Left ventricle myocardium inferior (tissue), 1 donor: ENCODE results near the gene KRTAP5-11. TPM values are rescaled to one million over a fixed set of nuclear protein-coding genes. Genes with fewer than 3 reads are reported as not detected.
"Not testable (repeated sequence)": the region's sequence is repeated elsewhere in the genome, so short reads cannot be mapped to it uniquely, and the experiment has no call there.

Experiments
- DNase-seq: peaks from one replicate; pipeline ENCODE4 v3.0.0-alpha.2; 2020
- H3K27ac ChIP-seq: fragments of 200-600 bp; replicated peaks from 2 replicates; pipeline ENCODE4 v1.8.0; 2021
- H3K27me3 ChIP-seq: fragments of 200-600 bp; 2 replicates; pipeline ENCODE4 v1.8.0; 2021; ENCODE audit warnings: low read depth
- H3K36me3 ChIP-seq: fragments of 200-600 bp; 2 replicates; pipeline ENCODE4 v1.8.0; 2021
- H3K4me1 ChIP-seq: fragments of 200-600 bp; 2 replicates; pipeline ENCODE4 v1.8.0; 2021
- H3K4me3 ChIP-seq: fragments of 200-600 bp; 2 replicates; pipeline ENCODE4 v1.8.0; 2021; ENCODE audit warnings: mild to moderate bottlenecking, moderate library complexity
- H3K9me3 ChIP-seq: fragments of 200-600 bp; replicated peaks from 2 replicates; pipeline ENCODE4 v1.8.0; 2021
- CTCF ChIP-seq: fragments of 200-600 bp; IDR thresholded peaks from 2 replicates; pipeline ENCODE4 v1.8.0; 2021; ENCODE audit warnings: antibody characterized with exemption, mild to moderate bottlenecking, borderline replicate concordance
- intact Hi-C: fragments of 100-400 bp; cut with micrococcal nuclease; formaldehyde crosslinking; loops from one replicate; pipeline ENCODE4 v1.11.0; 2022
- long read RNA-seq: library from polyadenylated mRNA; unstranded; transcript quantifications from one replicate; pipeline ENCODE4 v2.0.0, GENCODE V29; 2021
- total RNA-seq: library from RNA; stranded (reverse); fragmentation: NEBNext Ultra II Directional; extraction: Animal tissue kit (Norgen Biotek cat#: 25700); gene quantifications from one replicate; pipeline ENCODE4 v1.2.1, GENCODE V29; 2021
- donor health status: DM: no; HTN: yes; CAD: no; lungs with severe emphysema.

Gene KRTAP5-11, protein sequence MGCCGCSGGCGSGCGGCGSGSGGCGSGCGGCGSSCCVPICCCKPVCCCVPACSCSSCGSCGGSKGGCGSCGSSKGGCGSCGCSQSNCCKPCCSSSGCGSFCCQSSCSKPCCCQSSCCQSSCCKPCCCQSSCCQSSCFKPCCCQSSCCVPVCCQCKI
- total RNA-seq = not detected
- long read RNA-seq = 0 reads

DNA sequence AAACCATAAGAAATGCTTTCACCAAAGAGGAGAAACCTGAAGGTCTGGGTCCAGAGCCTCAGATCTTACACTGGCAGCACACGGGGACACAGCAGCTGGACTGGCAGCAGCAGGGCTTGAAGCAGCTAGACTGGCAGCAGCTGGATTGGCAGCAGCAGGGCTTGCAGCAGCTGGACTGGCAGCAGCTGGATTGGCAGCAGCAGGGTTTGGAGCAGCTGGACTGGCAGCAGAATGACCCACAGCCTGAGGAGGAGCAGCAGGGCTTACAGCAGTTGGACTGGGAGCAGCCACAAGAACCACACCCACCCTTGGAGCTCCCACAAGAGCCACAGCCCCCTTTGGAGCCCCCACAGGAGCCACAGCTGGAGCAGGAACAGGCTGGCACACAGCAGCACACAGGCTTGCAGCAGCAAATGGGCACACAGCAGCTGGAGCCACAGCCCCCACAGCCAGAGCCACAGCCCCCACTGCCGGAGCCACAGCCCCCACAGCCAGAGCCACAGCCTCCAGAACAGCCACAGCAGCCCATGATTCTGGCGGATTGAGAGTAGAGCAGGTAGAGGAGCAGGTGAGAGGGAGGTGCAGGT is at the start of gene KRTAP5-11:
Gene KRTAP5-11, minus strand, starts transcription at position 567 of the 587 bp plus-strand sequence. Its CDS starts 38 bp downstream, at position 529.
- no peaks in the 10 kb centered on the region for H3K36me3 ChIP-seq
- H3K27ac ChIP-seq = no peak within 1 kb of the TSS
- peaks cover 7% of the 10 kb centered on the region for H3K4me1 ChIP-seq
- DNase-seq = no peak
- TF ChIP-seq CTCF = no peak
- H3K4me3 ChIP-seq = no peak within 1 kb of the TSS
- intact Hi-C loops = no loop called here
- peaks cover 49% of the 10 kb centered on the region for H3K27me3 ChIP-seq
- H3K9me3 ChIP-seq = no peaks in the 10 kb centered on the region

- intact Hi-C loops, H3K27ac ChIP-seq, H3K9me3 ChIP-seq, H3K4me3 ChIP-seq, H3K36me3 ChIP-seq, H3K4me1 ChIP-seq, DNase-seq: not testable (repeated sequence)
- H3K27me3 ChIP-seq = peaks cover 36% of the 10 kb centered on the region
Measured at GRCh38 chr11:71631551-71631950, 48.9 kb upstream of the KRTAP5-11 start.

- H3K9me3 ChIP-seq, H3K27ac ChIP-seq, H3K4me1 ChIP-seq, DNase-seq, H3K4me3 ChIP-seq, H3K36me3 ChIP-seq, intact Hi-C loops: not testable (repeated sequence)
- peaks cover 30% of the 10 kb centered on the region for H3K27me3 ChIP-seq
Measured at GRCh38 chr11:71630071-71630470, 47.4 kb upstream of the KRTAP5-11 start.

DNA sequence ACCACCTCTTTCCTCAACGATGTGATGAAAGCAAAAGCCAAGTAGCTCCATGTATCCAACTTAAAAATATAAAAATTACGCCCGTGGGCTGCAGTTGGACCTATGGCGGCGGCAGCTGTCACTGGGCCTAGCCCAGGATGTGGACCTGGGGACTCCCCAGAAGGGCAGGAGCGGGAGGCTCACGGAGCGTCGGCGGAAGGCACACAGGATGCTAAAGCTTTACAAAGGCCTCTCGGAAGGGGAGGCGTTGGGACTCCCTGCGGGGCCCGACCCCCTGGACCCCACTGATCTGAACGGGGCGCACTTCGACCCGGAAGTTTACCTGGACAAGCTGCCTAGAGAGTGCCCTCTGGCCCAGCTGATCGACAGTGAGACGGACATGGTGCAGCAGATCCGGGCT is 46.3 kb upstream of the KRTAP5-11 start:
- H3K27ac ChIP-seq, DNase-seq, H3K4me3 ChIP-seq, H3K4me1 ChIP-seq, H3K9me3 ChIP-seq, H3K36me3 ChIP-seq, intact Hi-C loops: not testable (repeated sequence)
- H3K27me3 ChIP-seq = peaks cover 23% of the 10 kb centered on the region

DNA sequence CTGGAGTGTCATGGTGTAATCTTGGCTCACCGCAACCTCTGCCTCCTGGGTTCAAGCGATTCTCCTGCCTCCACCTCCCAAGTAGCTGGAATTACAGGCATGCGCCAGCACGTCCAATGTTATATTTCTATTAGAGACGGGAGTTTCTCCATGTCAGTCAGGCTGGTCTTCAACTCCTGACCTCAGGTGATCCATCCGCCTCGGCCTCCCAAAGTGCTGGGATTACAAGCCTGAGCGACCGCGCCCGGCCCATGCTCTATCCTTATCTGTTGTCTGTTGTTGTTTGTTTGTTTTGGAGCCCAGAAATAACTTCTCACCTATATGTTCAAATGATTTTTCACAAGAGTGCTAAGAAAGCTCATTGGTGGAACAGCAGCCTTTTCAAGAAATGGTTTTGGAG is 40.6 kb upstream of the KRTAP5-11 start:
- not testable (repeated sequence) for H3K27ac ChIP-seq, DNase-seq

GRCh38 chr11:71622561-71622960 is 39.9 kb upstream of the KRTAP5-11 start:
- H3K36me3 ChIP-seq, intact Hi-C loops, DNase-seq, H3K27ac ChIP-seq, H3K4me3 ChIP-seq, H3K9me3 ChIP-seq, H3K4me1 ChIP-seq: not testable (repeated sequence)
- peaks cover 40% of the 10 kb centered on the region for H3K27me3 ChIP-seq

More for the DNA sequence above, 40.6 kb upstream of the KRTAP5-11 start:
- H3K27me3 ChIP-seq = peaks cover 39% of the 10 kb centered on the region
- H3K9me3 ChIP-seq, H3K4me3 ChIP-seq, H3K4me1 ChIP-seq, intact Hi-C loops, H3K36me3 ChIP-seq: not testable (repeated sequence)

DNA sequence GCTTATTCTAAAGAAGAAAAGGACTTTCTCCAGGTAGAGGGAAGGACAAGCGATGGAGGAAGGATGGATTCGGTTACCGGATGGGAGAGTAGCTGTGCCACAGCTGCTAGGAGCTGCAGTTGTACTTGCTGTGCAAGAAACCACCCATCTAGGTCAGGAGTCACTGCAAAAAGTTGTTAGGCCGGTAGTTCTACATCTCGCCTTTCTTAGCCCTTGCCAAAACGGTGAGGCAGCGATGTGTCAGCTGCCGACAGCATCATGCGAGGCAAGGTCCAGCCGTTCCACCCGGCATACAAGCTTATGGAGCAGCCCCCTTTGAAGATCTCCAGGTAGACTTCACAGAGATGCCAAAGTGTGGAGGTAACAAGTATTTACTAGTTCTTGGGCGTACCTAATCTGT is 32.3 kb upstream of the KRTAP5-11 start:
- H3K36me3 ChIP-seq, H3K4me1 ChIP-seq, H3K27ac ChIP-seq, intact Hi-C loops, DNase-seq, H3K4me3 ChIP-seq, H3K9me3 ChIP-seq: not testable (repeated sequence)
- peaks cover 67% of the 10 kb centered on the region for H3K27me3 ChIP-seq

GRCh38 chr11:71614366-71614917 is 31.8 kb upstream of the KRTAP5-11 start:
- H3K4me3 ChIP-seq, H3K9me3 ChIP-seq, DNase-seq, intact Hi-C loops, H3K36me3 ChIP-seq, H3K4me1 ChIP-seq, H3K27ac ChIP-seq: not testable (repeated sequence)
- H3K27me3 ChIP-seq = peaks cover 73% of the 10 kb centered on the region

DNA sequence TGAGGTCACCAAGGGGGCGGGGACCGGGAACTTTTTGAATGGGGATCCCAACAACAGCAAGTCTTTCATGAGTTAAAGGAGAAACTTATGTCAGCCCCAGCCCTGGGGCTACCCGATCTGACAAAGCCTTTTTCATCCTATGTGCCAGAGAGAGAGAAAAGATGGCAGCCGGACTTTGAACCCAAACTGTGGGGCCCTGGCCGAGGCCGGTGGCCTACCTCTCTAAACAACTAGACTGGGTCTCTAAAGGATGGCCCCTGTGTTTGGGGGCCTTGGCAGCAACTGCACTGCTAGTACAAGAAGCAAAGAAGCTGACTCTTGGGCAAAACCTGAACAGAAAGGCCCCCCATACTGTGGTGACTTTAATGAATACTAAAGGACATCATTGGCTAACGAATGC is 31.3 kb upstream of the KRTAP5-11 start:
- H3K9me3 ChIP-seq, H3K4me3 ChIP-seq, H3K27ac ChIP-seq, H3K36me3 ChIP-seq, DNase-seq, intact Hi-C loops, H3K4me1 ChIP-seq: not testable (repeated sequence)
- peaks cover 78% of the 10 kb centered on the region for H3K27me3 ChIP-seq

DNA sequence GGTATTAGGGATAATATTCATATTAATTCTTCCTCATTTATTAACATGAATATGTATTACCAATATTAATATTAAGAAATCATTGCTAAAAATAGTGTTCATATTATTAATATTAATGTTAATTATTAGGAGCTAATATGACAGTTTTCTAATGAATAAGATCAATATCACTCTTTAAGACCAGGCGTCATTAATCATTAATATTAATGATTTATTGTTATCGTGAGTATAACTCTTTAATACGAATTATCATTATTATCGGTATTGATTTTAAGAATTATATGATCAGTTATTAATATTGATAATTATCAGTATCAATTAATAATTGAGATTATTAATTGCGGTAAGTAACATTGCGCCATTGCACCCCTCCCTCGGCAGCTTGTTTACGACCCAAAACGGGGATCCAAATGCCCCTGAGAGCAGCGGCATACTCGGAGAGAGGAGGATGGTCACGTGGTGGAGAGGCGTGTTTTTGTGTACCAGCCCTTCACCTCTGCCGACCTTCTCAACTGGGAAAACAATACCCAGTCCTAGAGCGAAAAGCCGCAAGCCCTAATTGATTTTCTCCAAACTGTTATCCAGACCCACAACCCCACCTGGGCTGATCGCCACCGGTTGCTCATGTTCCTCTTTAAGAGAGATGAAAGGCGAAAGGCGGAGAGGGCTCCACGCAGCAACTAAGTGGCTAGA is 28.7 kb upstream of the KRTAP5-11 start:
- DNase-seq, intact Hi-C loops, H3K36me3 ChIP-seq, H3K9me3 ChIP-seq, H3K4me3 ChIP-seq, H3K27ac ChIP-seq: not testable (repeated sequence)
- Histone ChIP-seq H3K4me1 (peaks cover 11% of the 10 kb centered on the region), H3K27me3 (peaks cover 82% of the 10 kb centered on the region)

- H3K36me3 ChIP-seq, H3K9me3 ChIP-seq, H3K27ac ChIP-seq, H3K4me3 ChIP-seq, intact Hi-C loops, DNase-seq: not testable (repeated sequence)
- H3K4me1 ChIP-seq = peaks cover 11% of the 10 kb centered on the region
- peaks cover 89% of the 10 kb centered on the region for H3K27me3 ChIP-seq
Measured at GRCh38 chr11:71608272-71608671, 25.6 kb upstream of the KRTAP5-11 start.

- H3K27ac ChIP-seq, H3K9me3 ChIP-seq, DNase-seq, H3K36me3 ChIP-seq, intact Hi-C loops: not testable (repeated sequence)
- Histone ChIP-seq H3K27me3 (peaks cover 89% of the 10 kb centered on the region), H3K4me3 (peak overlapping the region; percentile 48), H3K4me1 (peaks cover 11% of the 10 kb centered on the region)
Measured at GRCh38 chr11:71607520-71608216, 25.0 kb upstream of the KRTAP5-11 start.
